Stomach (tissue), 9 donors: ENCODE measurements around the gene RTKN. TPM values are rescaled to one million over a fixed set of nuclear protein-coding genes. Genes with fewer than 3 reads are reported as not detected.

Source experiments
- DNase-seq, 2 donors: peaks; one replicate each; pipeline versions ENCODE4 v3.0.0 to v3.0.0-alpha.2; 2013 to 2019
- H3K27ac ChIP-seq, 5 donors: fragments of 200-600 bp in 4 of 5; sonication (generic) in 4 of 5; one replicate each; pipeline ENCODE4 v1.5.1; 2013 to 2019; ENCODE audit warnings: mild to moderate bottlenecking in 1 of 5, moderate library complexity in 1 of 5
- H3K27me3 ChIP-seq, 3 donors: fragments of 200-600 bp; sonication (generic); one replicate each; pipeline ENCODE4 v1.5.1; 2017 to 2019; ENCODE audit warnings: mixed run types in 1 of 3
- H3K36me3 ChIP-seq, 4 donors: fragments of 200-600 bp; sonication (generic); 1 replicate in 3 of 4; 2 replicates in 1 of 4; pipeline ENCODE4 v1.5.1; 2016 to 2019
- H3K4me1 ChIP-seq, 4 donors: fragments of 200-600 bp; sonication (generic); one replicate each; pipeline ENCODE4 v1.5.1; 2016 to 2019
- H3K4me3 ChIP-seq, 4 donors: fragments of 200-600 bp; sonication (generic) in 3 of 4; one replicate each; pipeline ENCODE4 v1.5.1; 2016 to 2019; ENCODE audit warnings: mild to moderate bottlenecking in 1 of 4
- H3K9me3 ChIP-seq, 4 donors: fragments of 200-600 bp; sonication (generic); one replicate each; pipeline ENCODE4 v1.5.1; 2016 to 2019
- CTCF ChIP-seq, 7 experiments: fragments of 450-650 bp in 4 of 7; fragments of 200-600 bp in 3 of 7; sonication (generic) in 3 of 7; IDR thresholded peaks; one replicate each; pipeline ENCODE4 v1.5.1; 2016 to 2019; ENCODE audit warnings: antibody characterized with exemption in 7 of 7, control low read depth in 2 of 7, mild to moderate bottlenecking in 1 of 7
- EP300 ChIP-seq: sonication (generic); formaldehyde crosslinking; IDR thresholded peaks from one replicate; pipeline ENCODE4 v1.6.1; 2017; ENCODE audit warnings: antibody characterized with exemption
- POLR2A ChIP-seq, 4 donors: fragments of 450-650 bp; IDR thresholded peaks; one replicate each; pipeline ENCODE4 v1.6.1; 2016; ENCODE audit warnings: antibody characterized with exemption in 4 of 4, control low read depth in 2 of 4, mild to moderate bottlenecking in 1 of 4, moderate library complexity in 1 of 4
- POLR2AphosphoS5 ChIP-seq, 3 donors: sonication (generic); formaldehyde crosslinking; IDR thresholded peaks; one replicate each; pipeline ENCODE4 v1.6.1; 2016; ENCODE audit warnings: antibody characterized with exemption in 3 of 3
- WGBS, 5 donors: extraction: QIAGEN DNeasy Blood & Tissue Kit in 3 of 5; methylation state at CpG; one replicate each; pipeline versions ENCODE4 v1.1.5 to v1.1.7; 2013 to 2018; 5-methylcytosine and 5-hydroxymethylcytosine counted together
- intact Hi-C: fragments of 100-400 bp; cut with DNase I; formaldehyde crosslinking; loops from one replicate; pipeline ENCODE4 v1.15.1; 2023; ENCODE audit warnings: low total_unique reads
- polyA plus RNA-seq, 3 donors: library from polyadenylated mRNA; stranded (reverse); fragments of 200-250 nt; gene quantifications; one replicate each; pipeline ENCODE4 v1.2.3, GENCODE V29; 2013
- total RNA-seq, 5 donors: library from RNA; depleted of rRNA; stranded (reverse); fragments of >200 nt; gene quantifications; one replicate each; pipeline versions ENCODE4 v1.1.0 to v1.2.3, GENCODE V29; 2014 to 2016
- donor health status: healthy with polysubstance abuse.
- donor health status: Bipolar disorder and iron deficiency.
- donor health status: healthy.

The RTKN gene
- total and polyA plus RNA-seq, 8 donors: 10.8 to 125 (median 27.0) TPM

DNA sequence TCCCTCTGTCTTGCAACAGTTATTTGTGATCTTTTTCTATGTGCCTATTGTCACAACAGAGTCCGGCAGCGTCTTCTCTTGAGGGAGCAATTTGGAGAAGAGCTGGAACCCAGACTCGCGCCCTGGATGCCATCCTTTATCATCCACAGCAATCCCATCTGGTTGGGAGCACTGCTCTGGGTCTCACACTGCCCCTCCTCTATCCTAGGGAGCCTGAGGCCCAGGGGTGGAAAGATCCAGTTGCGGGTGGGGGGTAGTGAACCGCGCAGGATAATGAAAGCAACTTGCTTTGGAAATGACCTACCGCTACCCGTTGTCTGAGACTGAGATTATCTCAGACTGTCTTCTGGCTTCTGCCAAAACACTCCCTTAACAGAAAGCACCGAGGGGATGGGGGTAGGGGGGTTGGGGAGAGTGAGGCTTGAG, 17.2 kb upstream of the RTKN start:
- H3K36me3 ChIP-seq: peaks cover 5 to 25% (median 25%) of the 10 kb centered on the region in 4 donors
- intact Hi-C loops: no loop called here
- 2 to 4% (median 2%) methylated on average over 10 of the region's 10 CpGs for WGBS, 5 donors
- peaks cover 39 to 63% (median 49%) of the 10 kb centered on the region in 4 donors for H3K4me1 ChIP-seq
- H3K4me3 ChIP-seq: peak overlapping the region; percentile 67 to 81 (median 72)
- no peak for DNase-seq
- peak overlapping the region; percentile 69 to 99 (median 97) for H3K27ac ChIP-seq
- H3K9me3 ChIP-seq: no peaks in the 10 kb centered on the region
- no peaks in the 10 kb centered on the region for H3K27me3 ChIP-seq
- TF ChIP-seq EP300: no peak
- no peak for TF ChIP-seq POLR2AphosphoS5 (IDR thresholded peaks at IDR 0.05)
- TF ChIP-seq POLR2A (IDR thresholded peaks at IDR 0.05): no peak
- TF ChIP-seq CTCF (IDR thresholded peaks at IDR 0.05): no peak

DNA sequence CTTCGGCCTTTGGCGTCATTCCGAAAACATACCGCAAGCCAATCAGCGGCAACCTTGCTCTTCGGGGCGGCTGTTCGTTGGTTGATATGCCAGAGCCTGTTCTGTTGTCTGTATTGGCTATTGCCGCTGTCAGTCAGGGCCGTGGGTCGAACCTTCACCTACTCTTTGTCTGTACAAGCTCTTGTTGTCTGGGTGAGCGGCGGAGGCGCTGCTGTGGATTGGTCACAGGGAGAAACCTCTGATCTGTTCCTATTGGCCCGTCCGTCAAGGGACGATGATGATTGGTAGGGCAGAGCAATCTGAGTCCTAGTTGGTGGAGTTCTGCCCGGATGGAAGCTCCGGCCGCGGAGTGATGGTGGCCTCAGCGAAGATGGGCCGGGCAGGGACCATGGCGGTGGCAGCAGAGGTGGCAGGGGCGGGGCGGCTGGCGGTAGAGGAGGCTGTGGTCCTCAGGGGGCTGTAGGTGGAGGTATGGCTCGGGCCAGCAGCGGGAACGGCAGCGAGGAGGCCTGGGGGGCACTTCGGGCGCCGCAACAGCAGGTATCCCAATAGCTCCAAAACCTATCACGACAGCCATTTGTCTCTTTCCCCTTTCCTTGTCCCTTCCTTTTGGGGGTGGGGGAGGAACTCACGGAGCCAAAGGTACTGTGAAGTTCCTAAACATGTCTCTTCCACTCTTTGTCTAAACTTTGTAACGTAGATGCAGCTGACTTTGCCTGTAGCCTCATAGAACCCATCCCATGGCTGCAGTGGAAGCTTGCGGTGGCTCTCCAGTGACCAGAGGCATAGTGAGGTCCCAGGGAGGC, 16.6 kb upstream of the RTKN start, which contains the start of gene WBP1:
TSS of gene WBP1 (plus strand) at position 307 of the 806 bp plus-strand sequence. CDS start at position 472, 165 bp downstream.
- peak within 1 kb of the TSS; percentile 67 to 81 (median 72) for H3K4me3 ChIP-seq
- H3K9me3 ChIP-seq: no peaks in the 10 kb centered on the region
- peak within 1 kb of the TSS; percentile 93 to 99 (median 97) for H3K27ac ChIP-seq
- no peaks in the 10 kb centered on the region for H3K27me3 ChIP-seq
- peak; percentile 100 for DNase-seq
- TF ChIP-seq POLR2A (IDR thresholded peaks at IDR 0.05): peak in 1 of 4 donors; percentile 77
- TF ChIP-seq EP300: no peak
- TF ChIP-seq POLR2AphosphoS5 (IDR thresholded peaks at IDR 0.05): peak; percentile 25 to 85 (median 81)
- peaks cover 5 to 25% (median 25%) of the 10 kb centered on the region in 4 donors for H3K36me3 ChIP-seq
- peaks cover 37 to 57% (median 44%) of the 10 kb centered on the region in 4 donors for H3K4me1 ChIP-seq
- WGBS, 5 donors: 0 to 1% (median 1%) methylated on average over 29 to 38 of the region's 38 CpGs
- intact Hi-C loops: no loop called here

- Histone ChIP-seq H3K9me3 (no peaks in the 10 kb centered on the region), H3K4me3 (peak overlapping the region; percentile 67 to 81 (median 72)), H3K27ac (peak overlapping the region; percentile 93 to 99 (median 97)), H3K27me3 (no peaks in the 10 kb centered on the region), H3K4me1 (peaks cover 37 to 50% (median 41%) of the 10 kb centered on the region in 4 donors), H3K36me3 (peaks cover 5 to 21% (median 19%) of the 10 kb centered on the region in 4 donors)
- DNase-seq: peak; percentile 74 to 92
- WGBS, 5 donors: 0 to 1% (median 1%) methylated on average over 14 to 46 of the region's 46 CpGs
- TF ChIP-seq POLR2A (IDR thresholded peaks at IDR 0.05) (peak in 2 of 4 donors; percentile 66 to 71), EP300 (no peak), POLR2AphosphoS5 (IDR thresholded peaks at IDR 0.05) (peak in 2 of 3 donors; percentile 66 to 85)
- intact Hi-C loops: no loop called here
Measured at GRCh38 chr2:74457549-74458131, 15.9 kb upstream of the RTKN start.

GRCh38 chr2:74457129-74457548, 15.4 kb upstream of the RTKN start:
- peak overlapping the region; percentile 67 to 81 (median 72) for H3K4me3 ChIP-seq
- no peak for TF ChIP-seq POLR2AphosphoS5 (IDR thresholded peaks at IDR 0.05)
- no peak for TF ChIP-seq POLR2A (IDR thresholded peaks at IDR 0.05)
- TF ChIP-seq CTCF (IDR thresholded peaks at IDR 0.05): no peak
- no peak for TF ChIP-seq EP300
- H3K36me3 ChIP-seq: peaks cover 5 to 16% (median 14%) of the 10 kb centered on the region in 4 donors
- H3K4me1 ChIP-seq: peaks cover 37 to 49% (median 41%) of the 10 kb centered on the region in 4 donors
- no peaks in the 10 kb centered on the region for H3K9me3 ChIP-seq
- intact Hi-C loops: no loop called here
- no peaks in the 10 kb centered on the region for H3K27me3 ChIP-seq
- DNase-seq: no peak
- peak overlapping the region; percentile 93 to 99 (median 97) for H3K27ac ChIP-seq
- WGBS, 5 donors: 0 to 3% (median 1%) methylated on average over 11 to 27 of the region's 27 CpGs
